Activated CD4-positive, CD25-positive, alpha-beta regulatory T cell (primary cell): Measurements from ENCODE around the gene OR2F1.

ENCODE experiments used
- DNase-seq, 4 experiments: peaks; one replicate each; lab custom pipeline; 2025; lab: John Stamatoyannopoulos, UW

The OR2F1 gene

GRCh38 chr7:143954544-143954943, at the start of gene OR2F1:
Gene OR2F1 (plus strand): TSS chr7:143954844. CDS start chr7:143959971, 5,127 bp downstream.
- DNase-seq, result no peak

GRCh38 chr7:143905509-143905908, 49.1 kb upstream of the OR2F1 start:
- DNase-seq, result no peak

GRCh38 chr7:143906151-143906550, 48.5 kb upstream of the OR2F1 start:
- no peak for DNase-seq

GRCh38 chr7:143906895-143907294, 47.7 kb upstream of the OR2F1 start:
- DNase-seq, result no peak

DNA sequence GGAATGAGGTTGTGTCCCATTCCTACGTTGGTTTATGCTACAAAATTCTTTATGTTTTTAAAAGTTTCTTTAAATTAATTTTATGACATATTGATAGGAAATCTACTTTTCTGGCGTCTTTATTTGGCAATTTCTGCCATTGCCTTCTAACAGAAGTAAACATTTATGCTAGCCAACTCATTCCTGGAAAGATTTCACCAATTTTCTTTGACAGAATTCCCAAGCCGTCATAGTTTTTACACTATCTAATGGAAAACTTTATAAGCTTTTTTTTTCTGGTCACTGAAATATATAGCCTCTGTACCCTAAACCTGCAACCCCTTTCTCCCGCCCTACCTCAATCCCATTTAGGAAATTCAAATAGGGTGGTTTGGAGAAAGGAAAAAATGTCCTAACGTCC, 46.5 kb upstream of the OR2F1 start:
- no peak for DNase-seq

DNA sequence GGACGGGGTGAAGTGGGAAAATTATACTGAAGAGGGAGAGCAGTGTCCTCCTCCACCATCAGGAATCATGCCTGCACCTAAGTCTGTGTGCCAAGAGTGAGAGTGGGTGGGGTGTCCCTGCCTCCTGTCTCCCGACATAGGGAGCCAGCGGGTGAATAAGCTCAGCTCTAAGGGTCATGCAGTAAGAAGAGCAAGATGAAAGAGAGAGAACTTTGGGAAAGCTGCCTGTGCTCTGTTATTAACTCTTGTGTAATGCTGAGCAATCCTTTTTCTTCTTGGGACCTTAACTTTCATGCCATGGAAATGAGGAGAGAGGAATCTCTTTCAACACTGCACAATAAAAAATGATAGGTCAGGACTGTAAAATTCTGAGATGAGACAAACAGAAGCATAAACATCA, 44.8 kb upstream of the OR2F1 start:
- no peak for DNase-seq

- DNase-seq, result no peak
Observed at GRCh38 chr7:143910473-143911248, 44.0 kb upstream of the OR2F1 start.

- no peak for DNase-seq
Observed at GRCh38 chr7:143913945-143914615, 40.6 kb upstream of the OR2F1 start.

DNA sequence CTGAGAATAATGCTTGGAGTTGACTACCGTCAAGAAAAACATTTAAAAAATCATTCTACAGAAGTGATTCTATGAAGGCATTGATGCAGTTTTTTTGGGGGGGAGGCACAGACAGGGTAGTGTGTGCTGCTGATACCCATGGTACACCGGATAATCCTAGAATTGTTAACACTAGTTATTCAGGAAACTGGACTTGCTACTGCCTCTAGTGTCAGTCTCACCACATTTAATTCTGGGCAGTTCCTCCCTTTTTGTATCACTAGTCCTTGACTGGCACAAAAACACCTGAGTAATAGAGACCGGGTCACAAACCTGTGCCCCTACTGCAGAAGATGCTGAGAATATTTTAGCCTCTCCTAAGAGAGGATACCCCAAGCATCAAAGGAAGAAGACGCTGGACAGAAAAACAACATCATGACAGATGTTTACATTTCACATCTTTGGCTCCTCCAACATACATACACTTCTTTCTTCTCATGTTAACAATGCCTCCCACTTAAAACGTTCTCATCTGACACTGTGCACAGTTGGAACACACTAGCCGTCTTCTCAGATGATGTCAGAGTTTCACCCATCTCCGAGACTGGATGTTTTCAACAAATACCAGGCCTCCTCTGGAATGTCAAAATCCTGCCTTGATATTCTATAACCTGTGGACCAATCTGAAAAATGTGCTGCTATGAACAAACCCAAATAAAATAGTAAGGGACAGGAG, 39.5 kb upstream of the OR2F1 start:
- no peak for DNase-seq

DNA sequence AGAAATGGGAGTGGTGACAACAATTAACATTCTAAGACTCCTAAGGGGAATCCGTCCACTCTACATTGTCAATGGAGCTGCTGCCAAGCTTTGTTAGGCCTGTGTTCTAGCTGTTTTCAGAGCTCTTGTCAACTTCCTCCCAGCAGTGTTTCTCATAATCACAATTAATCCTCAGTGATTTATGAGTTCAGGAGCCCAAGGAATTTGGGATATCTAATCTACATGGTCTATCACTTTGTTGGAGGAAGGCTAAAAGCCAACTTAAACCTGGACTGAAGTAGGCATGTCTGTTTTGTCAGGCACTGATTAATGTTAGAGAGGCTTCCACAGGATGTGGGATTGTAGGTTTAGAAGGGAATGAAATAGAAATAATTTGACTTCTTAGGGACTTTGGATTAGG, 29.8 kb upstream of the OR2F1 start:
- DNase-seq, result no peak

GRCh38 chr7:143929224-143929920, 25.3 kb upstream of the OR2F1 start:
- no peak for DNase-seq

- DNase-seq, result no peak
Observed at GRCh38 chr7:143931739-143932138, 22.9 kb upstream of the OR2F1 start.

DNA sequence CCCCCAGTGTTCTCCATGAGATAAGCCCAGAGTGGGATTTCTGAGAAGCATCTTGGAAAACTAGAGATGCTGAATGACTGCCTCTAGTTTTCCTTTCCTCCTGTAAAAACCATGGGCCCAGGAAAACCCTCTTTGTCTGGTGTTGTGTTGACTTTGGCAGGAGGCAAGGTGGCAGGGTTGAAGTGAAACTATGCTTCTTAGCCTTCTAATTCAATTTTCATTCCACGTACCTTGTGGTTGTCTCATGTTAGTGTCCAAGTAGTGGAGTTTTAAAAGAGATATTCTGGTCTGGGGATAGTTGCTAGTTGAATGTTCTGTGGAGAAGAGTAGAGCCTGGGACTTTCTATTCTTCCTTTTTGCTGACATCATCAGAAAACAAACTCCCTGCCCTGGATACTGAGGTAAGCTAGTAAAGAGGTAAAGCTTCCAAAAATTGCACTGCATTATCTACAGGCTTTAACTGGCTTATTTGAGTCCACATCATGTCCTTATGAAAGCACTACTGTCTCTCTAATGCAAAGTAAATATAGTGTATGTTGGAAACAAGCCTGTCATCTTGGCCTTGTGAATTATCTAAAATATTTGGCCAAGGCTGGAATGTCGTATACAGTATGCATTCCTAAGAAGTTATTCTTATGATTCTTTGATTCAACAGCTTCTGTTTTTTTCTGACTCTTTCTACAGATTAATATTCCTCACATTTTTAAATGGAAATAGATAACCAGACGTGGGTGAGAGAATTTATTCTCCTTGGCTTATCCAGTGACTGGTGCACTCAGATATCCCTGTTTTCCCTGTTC, 19.9 kb upstream of the OR2F1 start, which contains the start of gene OR2F2:
Gene OR2F2 (plus strand): TSS at position 708 of the 800 bp plus-strand sequence. CDS start 0 bp downstream, at position 708.
- DNase-seq, result no peak

- no peak for DNase-seq
Observed at GRCh38 chr7:143936087-143937009, 18.3 kb upstream of the OR2F1 start.

DNA sequence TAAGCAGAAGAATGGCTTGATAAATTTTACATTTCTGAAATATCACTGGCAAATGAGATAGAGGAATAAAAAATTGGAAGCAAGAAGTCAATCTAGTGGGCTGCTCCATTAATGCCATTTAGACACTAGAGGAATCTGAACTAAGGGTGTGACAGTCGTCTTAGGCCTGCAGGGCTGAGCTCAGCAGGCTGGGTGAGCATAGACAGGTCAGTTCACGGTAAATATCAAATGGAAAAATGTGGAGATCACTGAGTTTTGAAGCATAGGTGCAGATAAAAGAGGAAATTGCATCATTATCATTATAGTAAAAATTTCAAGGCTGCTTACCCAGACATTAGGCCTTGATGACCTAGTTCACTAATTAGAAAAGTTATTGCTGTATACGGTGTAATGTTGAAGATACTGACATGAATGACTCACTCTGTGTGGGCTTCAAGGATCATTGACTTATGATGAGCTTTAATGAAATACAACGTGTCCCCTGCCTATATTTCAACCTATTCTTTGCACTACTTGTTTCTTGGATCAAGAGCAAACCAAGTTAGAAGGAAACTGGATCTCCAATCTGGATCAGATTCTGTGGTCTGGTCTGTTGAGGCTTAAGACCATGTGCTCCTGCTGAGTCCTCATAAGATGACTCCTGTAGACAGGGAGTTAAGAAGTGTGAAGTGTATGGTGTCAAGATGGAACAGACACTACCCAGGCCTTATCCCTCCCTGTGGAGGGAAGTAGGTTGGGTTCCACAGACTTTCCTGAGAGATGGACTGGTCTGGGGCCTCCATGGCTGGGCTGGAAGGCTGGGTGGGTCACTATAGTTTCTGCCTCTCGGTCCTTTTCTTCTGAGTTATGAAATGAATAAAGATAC, 16.0 kb upstream of the OR2F1 start:
- no peak for DNase-seq

DNA sequence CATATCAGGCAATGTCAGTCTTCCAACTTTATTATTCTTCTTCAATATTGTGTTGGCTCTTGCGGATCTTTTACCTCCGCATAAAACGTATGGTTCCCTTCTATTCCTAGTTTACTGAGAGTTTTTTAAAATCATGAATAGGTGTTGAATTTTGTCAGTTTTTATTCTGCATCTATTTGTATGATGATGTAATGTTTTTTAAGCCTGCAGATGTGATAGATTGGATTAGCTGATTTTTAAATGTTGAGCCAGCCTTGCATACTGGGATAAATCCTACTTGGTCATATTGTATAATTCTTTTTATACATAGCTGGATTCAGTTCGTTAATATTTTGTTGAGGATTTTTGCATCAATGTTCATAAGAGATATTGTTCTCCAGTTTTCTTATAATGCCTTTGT, 9.2 kb upstream of the OR2F1 start:
- no peak for DNase-seq

DNA sequence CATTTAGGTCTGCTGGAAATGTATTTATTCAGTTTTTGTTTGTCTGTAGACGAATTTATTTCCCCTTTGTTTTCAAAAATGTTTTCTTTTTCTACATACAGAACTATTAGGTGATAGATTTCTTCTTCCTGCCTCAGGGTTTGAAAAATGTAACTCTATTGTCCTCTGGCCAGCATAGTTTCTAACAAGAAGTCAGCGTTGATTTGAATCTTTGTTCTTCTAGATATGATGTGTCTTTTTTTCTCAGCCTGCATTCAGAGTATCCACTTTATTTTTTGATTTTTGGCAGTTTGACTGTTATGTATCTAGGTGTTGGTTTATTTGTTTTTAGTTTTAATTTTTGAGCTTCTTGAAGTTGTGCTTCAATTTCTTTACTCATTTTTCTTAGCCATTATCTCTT, 7.5 kb upstream of the OR2F1 start:
- DNase-seq, result no peak

DNA sequence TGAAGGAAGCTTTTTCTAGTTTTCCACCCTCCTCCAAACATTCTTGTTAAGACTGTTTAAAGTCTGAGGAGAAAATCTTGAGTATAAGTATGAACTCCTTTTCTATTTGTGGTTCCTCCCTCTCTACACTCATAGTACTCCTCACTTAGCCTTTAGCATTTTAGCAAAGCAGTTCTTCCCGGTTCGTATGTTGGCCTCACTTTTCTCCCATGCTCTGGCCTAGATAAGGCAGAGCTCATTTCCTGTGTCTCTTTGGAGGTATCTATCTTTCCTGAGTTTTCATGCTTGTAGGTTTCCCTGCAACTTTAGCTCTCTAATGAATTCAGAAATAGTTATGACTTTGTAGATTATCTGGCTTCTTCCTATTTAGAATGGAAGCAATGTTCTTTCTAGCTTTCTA, 5.9 kb upstream of the OR2F1 start:
- no peak for DNase-seq

DNA sequence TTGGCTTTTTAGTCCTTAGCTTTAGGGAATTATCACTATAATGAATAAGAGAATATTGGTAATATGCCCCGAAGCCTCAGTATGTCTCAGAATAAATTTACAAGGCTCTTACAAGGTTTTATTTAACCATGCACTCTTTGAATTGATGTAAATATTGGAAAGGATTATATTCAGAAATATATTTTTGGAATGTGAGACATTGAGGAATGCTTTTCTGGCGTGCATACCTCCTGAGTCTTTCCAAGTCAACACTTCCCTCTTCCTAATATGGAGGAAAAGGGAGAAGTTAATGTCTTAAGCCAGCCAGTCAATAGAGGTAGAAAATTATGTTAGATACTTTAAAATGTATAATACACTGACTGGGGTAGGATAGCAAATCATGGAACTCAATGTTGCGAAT, 1.2 kb upstream of the OR2F1 start:
- DNase-seq, result no peak
